Thoracic aorta (tissue), 2 donors: Measurements from ENCODE around the gene ERBB4. TPM values are rescaled to one million over a fixed set of nuclear protein-coding genes. Genes with fewer than 3 reads are reported as not detected.

Source experiments
- ATAC-seq: fragments of 150-250 bp; one replicate; pipeline ENCODE4 v1.8.0; 2017; ENCODE audit warnings: low read depth; ENCODE audit not compliant: insufficient number of reproducible peaks, low FRiP score
- DNase-seq: peaks from one replicate; pipeline ENCODE4 v3.0.0-alpha.2; 2020; ENCODE audit warnings: low spot score
- H3K27ac ChIP-seq, 2 donors: fragments of 200-600 bp; sonication (generic); 1 replicate in 1 of 2; 2 replicates in 1 of 2; pipeline ENCODE4 v1.5.1; 2016; ENCODE audit warnings: mild to moderate bottlenecking in 2 of 2, moderate library complexity in 2 of 2
- H3K27me3 ChIP-seq: fragments of 200-600 bp; sonication (generic); replicated peaks from 2 replicates; pipeline ENCODE4 v1.6.0; 2016; ENCODE audit warnings: mild to moderate bottlenecking; ENCODE audit not compliant: insufficient read depth
- H3K36me3 ChIP-seq: fragments of 200-600 bp; sonication (generic); one replicate; pipeline ENCODE4 v1.5.1; 2016
- H3K4me1 ChIP-seq, 2 donors: fragments of 200-600 bp; sonication (generic); 1 replicate in 1 of 2; 2 replicates in 1 of 2; pipeline versions ENCODE4 v1.5.1 to v1.6.0; 2016; ENCODE audit warnings: low read depth in 2 of 2, mild to moderate bottlenecking in 1 of 2; ENCODE audit not compliant: control insufficient read depth in 1 of 2
- H3K4me3 ChIP-seq: fragments of 200-600 bp; sonication (generic); 2 replicates; pipeline ENCODE4 v1.5.1; 2016; ENCODE audit warnings: mild to moderate bottlenecking
- H3K9me3 ChIP-seq: fragments of 200-600 bp; sonication (generic); 2 replicates; pipeline ENCODE4 v1.5.1; 2016
- total RNA-seq, 2 donors: library from RNA; depleted of rRNA; stranded (reverse); fragments of >200 nt; gene quantifications; one replicate each; pipeline versions ENCODE4 v1.1.0 to v1.2.3, GENCODE V29; 2016
- TF ChIP-seq, protein P1 (sequence below): fragments of 200-600 bp; sonication (generic); IDR thresholded peaks from one replicate; pipeline ENCODE4 v1.5.1; 2019; ENCODE audit warnings: antibody characterized with exemption

The ERBB4 gene
- total RNA-seq, 2 donors from 2014 or later = 15.7 to 29.3 TPM

DNA sequence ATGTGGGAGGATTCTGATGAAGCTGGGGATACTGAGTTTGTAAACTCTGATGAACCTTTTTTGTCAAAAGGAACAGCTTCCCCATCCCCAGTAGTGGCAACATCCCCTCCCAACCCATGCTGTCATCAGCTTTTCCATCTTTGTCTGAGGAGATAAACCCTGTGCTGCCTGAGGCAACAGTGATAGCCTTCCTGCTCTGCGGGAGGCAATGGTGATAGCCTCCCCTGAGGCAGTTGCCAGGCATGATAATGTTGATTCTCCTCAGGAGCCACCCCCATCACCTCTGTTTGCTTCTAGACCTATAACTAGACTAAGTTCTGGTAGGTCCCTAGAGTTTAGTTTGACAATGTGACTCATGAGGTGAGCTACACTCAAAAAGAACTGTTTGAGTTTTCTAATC lies 97.5 kb downstream of the ERBB4 start:
- peaks cover 8% of the 10 kb centered on the region for H3K9me3 ChIP-seq
- no peak for DNase-seq
- H3K27me3 ChIP-seq = no peaks in the 10 kb centered on the region
- H3K27ac ChIP-seq = no peak overlapping the region
- ATAC-seq = no peak
- TF ChIP-seq, protein P1, sequence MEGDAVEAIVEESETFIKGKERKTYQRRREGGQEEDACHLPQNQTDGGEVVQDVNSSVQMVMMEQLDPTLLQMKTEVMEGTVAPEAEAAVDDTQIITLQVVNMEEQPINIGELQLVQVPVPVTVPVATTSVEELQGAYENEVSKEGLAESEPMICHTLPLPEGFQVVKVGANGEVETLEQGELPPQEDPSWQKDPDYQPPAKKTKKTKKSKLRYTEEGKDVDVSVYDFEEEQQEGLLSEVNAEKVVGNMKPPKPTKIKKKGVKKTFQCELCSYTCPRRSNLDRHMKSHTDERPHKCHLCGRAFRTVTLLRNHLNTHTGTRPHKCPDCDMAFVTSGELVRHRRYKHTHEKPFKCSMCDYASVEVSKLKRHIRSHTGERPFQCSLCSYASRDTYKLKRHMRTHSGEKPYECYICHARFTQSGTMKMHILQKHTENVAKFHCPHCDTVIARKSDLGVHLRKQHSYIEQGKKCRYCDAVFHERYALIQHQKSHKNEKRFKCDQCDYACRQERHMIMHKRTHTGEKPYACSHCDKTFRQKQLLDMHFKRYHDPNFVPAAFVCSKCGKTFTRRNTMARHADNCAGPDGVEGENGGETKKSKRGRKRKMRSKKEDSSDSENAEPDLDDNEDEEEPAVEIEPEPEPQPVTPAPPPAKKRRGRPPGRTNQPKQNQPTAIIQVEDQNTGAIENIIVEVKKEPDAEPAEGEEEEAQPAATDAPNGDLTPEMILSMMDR = no peak
- no peaks in the 10 kb centered on the region for H3K4me1 ChIP-seq
- H3K4me3 ChIP-seq = no peak overlapping the region
- H3K36me3 ChIP-seq = no peaks in the 10 kb centered on the region

DNA sequence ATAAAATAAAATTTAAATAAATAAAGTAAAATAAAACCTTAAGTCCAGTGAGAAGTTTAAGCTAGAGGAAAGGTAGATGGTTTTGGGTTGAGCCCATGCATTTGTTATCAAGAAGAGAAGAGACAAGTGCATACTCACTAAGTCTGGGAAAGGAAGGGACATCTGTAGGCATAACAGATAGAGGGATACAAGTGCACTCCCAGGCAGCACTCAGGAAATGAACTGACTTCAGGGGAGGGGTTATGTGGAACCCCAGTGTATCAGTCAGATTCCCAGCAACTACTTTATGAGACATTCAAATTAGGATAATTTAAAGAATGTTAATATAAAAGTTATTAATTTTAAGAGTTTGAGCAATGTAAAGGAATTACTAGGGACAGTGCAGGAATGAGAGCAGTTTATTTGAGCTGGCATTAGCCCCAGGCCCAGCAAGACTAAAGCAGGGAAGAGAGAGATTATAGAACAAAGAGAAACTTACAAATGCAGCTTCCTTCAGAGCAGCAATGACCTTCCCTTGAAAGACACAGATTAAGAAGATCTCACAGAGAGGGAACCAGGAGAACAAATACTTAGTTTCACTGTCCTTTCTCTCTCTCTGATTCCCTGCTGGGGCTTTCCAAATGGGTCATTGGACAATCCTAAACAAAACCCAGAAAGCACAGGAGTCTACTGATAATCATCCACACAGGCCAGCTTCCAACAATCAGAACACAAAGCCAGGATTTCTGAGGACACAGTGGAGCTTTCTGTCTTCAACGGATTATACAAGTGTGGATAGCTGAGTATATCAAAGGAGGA lies 109.7 kb downstream of the ERBB4 start:
- Histone ChIP-seq H3K36me3 (no peaks in the 10 kb centered on the region), H3K27me3 (no peaks in the 10 kb centered on the region)
- ATAC-seq = no peak

DNA sequence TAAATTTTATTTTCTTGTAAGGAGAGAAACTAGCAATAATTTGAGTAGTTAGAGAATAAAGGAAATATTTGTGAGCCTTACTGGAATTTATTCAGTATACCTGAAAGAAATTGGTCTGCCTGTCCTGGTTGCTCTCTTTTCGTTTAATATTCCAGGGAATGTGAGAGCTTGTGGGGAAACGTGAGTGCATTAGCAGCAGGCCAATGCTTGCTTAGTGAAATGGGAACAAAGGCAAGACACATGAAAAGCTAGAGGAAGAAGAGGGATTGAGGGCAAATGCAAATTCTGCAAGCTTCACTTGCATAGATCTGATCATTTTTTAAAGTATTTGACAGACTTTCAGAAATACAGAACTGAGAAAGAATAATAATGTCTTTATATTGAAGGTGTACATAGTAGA lies 111.0 kb downstream of the ERBB4 start:
- DNase-seq (no peak), ATAC-seq (no peak)
- Histone ChIP-seq H3K4me3 (no peak overlapping the region), H3K9me3 (no peaks in the 10 kb centered on the region), H3K36me3 (no peaks in the 10 kb centered on the region), H3K4me1 (peaks cover 0 to 13% of the 10 kb centered on the region in 2 donors), H3K27me3 (no peaks in the 10 kb centered on the region), H3K27ac (no peak overlapping the region)
- TF ChIP-seq, protein P1 = no peak

More for the DNA sequence above, 109.7 kb downstream of the ERBB4 start:
- TF ChIP-seq, protein P1 = no peak
- Histone ChIP-seq H3K9me3 (no peaks in the 10 kb centered on the region), H3K4me3 (no peak overlapping the region), H3K4me1 (peaks cover 0 to 10% of the 10 kb centered on the region in 2 donors), H3K27ac (no peak overlapping the region)
- DNase-seq = no peak

DNA sequence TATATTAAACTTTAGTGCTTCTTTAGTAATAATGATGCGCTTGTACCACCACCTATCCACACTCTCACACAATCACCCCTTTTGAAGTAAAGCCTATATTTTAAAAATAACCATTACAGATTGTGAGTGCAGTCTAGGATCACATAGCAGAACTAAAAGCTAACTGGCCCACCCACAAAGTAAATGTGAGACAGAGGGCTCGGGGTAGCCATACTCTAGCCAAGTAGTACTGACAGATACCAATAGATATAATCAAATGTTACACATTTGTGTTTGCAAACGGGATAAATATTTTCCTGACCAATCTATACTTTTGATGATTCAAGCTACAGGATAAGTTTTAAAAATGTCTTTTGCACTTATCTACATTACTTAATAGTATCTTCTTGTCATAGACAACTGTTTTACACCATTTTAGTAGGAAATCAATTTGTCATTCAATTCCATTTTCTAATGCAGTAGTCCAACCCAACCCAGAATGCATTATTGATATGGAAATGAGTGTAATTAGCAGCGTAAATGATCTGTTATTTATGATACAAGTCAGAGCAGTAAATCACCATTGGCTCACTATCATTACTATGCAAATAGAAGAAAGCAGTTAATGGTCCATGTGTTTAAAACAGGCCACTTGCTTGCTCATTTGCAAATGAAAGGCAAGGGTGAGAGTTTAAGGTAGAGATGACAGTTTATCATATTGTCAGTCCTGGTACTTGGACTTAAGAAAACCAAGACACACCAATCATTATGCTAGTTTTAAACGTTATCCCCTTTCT lies 111.8 kb downstream of the ERBB4 start:
- Histone ChIP-seq H3K36me3 (no peaks in the 10 kb centered on the region), H3K4me1 (peaks cover 0 to 13% of the 10 kb centered on the region in 2 donors), H3K27me3 (no peaks in the 10 kb centered on the region), H3K27ac (no peak overlapping the region), H3K4me3 (no peak overlapping the region), H3K9me3 (no peaks in the 10 kb centered on the region)
- TF ChIP-seq, protein P1 = no peak
- DNase-seq = no peak
- no peak for ATAC-seq

DNA sequence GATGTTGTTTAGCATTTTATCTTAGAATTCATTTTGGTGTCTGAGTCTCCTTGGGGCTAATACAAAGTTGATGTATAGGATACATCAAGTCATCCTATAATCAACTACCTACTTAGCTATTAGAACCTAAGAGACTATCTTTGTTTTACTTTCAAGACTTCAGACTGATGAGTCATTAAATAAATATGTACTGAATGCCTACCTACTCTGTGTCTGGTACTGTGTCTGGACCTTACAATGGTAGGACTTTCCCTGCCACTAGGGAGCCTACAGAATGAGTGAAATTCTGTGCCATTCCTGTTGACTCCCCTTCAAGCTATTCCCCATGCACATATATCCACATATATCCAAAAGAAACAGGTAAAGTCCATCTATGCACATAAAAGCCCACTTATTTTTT lies 114.5 kb downstream of the ERBB4 start:
- H3K36me3 ChIP-seq = no peaks in the 10 kb centered on the region
- TF ChIP-seq, protein P1 = no peak
- H3K4me3 ChIP-seq = no peak overlapping the region
- H3K27ac ChIP-seq = no peak overlapping the region
- DNase-seq (no peak), ATAC-seq (no peak)
- H3K4me1 ChIP-seq = peaks cover 0 to 8% of the 10 kb centered on the region in 2 donors
- H3K9me3 ChIP-seq = no peaks in the 10 kb centered on the region
- H3K27me3 ChIP-seq = no peaks in the 10 kb centered on the region
